GM21737 (cell line): Measurements from ENCODE around the gene SYS1.

Source experiments
- ATAC-seq: cut with Tn5 transposase; IDR thresholded peaks from one replicate; pipeline ENCODE4 v1.9.1; 2021; ENCODE audit warnings: mild to moderate bottlenecking, moderate library complexity; ENCODE audit not compliant: unreplicated experiment

SYS1 gene

GRCh38 chr20:45362804-45363610, at the start of gene SYS1:
Gene SYS1, plus strand, starts transcription at chr20:45363156. Its CDS starts 376 bp downstream, at chr20:45363532.
- ATAC-seq = peak; percentile 82

GRCh38 chr20:45313943-45314342, 49.0 kb upstream of the SYS1 start:
- no peak for ATAC-seq

GRCh38 chr20:45315672-45316071, 47.3 kb upstream of the SYS1 start:
- no peak for ATAC-seq

GRCh38 chr20:45316150-45317080, 46.5 kb upstream of the SYS1 start:
- ATAC-seq = no peak

- no peak for ATAC-seq
Measured at GRCh38 chr20:45317826-45318225, 45.1 kb upstream of the SYS1 start.

- no peak for ATAC-seq
Measured at GRCh38 chr20:45318386-45318939, 44.5 kb upstream of the SYS1 start.

- no peak for ATAC-seq
Measured at GRCh38 chr20:45318948-45319347, 44.0 kb upstream of the SYS1 start.

- ATAC-seq = peak; percentile 60
Measured at GRCh38 chr20:45320948-45321595, 41.9 kb upstream of the SYS1 start.

- no peak for ATAC-seq
Measured at GRCh38 chr20:45322952-45323383, 40.0 kb upstream of the SYS1 start.

GRCh38 chr20:45323731-45324130, 39.2 kb upstream of the SYS1 start:
- no peak for ATAC-seq

- no peak for ATAC-seq
Measured at GRCh38 chr20:45325371-45325770, 37.6 kb upstream of the SYS1 start.

- no peak for ATAC-seq
Measured at GRCh38 chr20:45328451-45328850, 34.5 kb upstream of the SYS1 start.

GRCh38 chr20:45329497-45330319, 33.2 kb upstream of the SYS1 start:
- ATAC-seq = no peak

GRCh38 chr20:45330476-45330875, 32.5 kb upstream of the SYS1 start:
- ATAC-seq = no peak

- no peak for ATAC-seq
Measured at GRCh38 chr20:45336530-45337366, 26.2 kb upstream of the SYS1 start.

- no peak for ATAC-seq
Measured at GRCh38 chr20:45337367-45338120, 25.4 kb upstream of the SYS1 start.

GRCh38 chr20:45338121-45339030, 24.6 kb upstream of the SYS1 start:
- ATAC-seq = no peak
